ENCODE data around the gene KIZ.

GRCh38 chr20:21243811-21244210 is 117.9 kb downstream of the KIZ start:
- TF ChIP-seq TAF1 (IDR thresholded peaks at IDR 0.05; ENCODE audit: borderline replicate concordance, insufficient read depth, low read length) (no peak), POLR2AphosphoS5 (IDR thresholded peaks at IDR 0.05; ENCODE audit: low read depth, low read length) (no peak), SIN3A (IDR thresholded peaks at IDR 0.05; ENCODE audit: borderline replicate concordance, insufficient read depth, low read length) (no peak)
- TF ChIP-seq, protein P1, sequence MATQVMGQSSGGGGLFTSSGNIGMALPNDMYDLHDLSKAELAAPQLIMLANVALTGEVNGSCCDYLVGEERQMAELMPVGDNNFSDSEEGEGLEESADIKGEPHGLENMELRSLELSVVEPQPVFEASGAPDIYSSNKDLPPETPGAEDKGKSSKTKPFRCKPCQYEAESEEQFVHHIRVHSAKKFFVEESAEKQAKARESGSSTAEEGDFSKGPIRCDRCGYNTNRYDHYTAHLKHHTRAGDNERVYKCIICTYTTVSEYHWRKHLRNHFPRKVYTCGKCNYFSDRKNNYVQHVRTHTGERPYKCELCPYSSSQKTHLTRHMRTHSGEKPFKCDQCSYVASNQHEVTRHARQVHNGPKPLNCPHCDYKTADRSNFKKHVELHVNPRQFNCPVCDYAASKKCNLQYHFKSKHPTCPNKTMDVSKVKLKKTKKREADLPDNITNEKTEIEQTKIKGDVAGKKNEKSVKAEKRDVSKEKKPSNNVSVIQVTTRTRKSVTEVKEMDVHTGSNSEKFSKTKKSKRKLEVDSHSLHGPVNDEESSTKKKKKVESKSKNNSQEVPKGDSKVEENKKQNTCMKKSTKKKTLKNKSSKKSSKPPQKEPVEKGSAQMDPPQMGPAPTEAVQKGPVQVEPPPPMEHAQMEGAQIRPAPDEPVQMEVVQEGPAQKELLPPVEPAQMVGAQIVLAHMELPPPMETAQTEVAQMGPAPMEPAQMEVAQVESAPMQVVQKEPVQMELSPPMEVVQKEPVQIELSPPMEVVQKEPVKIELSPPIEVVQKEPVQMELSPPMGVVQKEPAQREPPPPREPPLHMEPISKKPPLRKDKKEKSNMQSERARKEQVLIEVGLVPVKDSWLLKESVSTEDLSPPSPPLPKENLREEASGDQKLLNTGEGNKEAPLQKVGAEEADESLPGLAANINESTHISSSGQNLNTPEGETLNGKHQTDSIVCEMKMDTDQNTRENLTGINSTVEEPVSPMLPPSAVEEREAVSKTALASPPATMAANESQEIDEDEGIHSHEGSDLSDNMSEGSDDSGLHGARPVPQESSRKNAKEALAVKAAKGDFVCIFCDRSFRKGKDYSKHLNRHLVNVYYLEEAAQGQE (IDR thresholded peaks at IDR 0.05; ENCODE audit: insufficient read depth in 1 of 2, low read depth in 2 of 2, low read length in 2 of 2): no peak

Data from PFSK-1 (cell line).